ENCODE results near the gene SPATA31C1. TPM values are rescaled to one million over a fixed set of nuclear protein-coding genes. Genes with fewer than 3 reads are reported as not detected.

The SPATA31C1 gene
- total RNA-seq, 3 donors from 2014 or later = not detected

DNA sequence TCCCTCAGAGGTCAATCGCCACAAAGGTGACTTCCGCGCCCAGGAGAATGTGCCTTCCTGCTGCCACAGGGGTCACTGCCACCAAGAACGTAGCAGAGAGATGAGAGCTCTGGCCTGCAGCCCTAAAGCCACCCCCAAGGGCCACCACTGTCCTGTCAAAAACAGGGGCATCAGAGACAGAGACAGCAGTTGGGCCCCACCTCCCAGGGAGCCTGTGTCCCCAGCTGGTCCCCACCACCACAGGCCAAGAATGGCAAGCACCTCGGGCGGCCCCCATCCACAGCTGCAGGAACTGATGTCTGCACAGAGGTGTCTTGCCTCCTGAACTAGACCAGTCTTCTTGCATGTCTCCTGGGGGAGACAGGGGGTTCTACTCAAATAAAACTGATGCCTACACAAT, 29.3 kb upstream of the SPATA31C1 start:
- ATAC-seq (no peak), DNase-seq (no peak)
- intact Hi-C loops (cut with DNase I, micrococcal nuclease) = no loop called here

DNA sequence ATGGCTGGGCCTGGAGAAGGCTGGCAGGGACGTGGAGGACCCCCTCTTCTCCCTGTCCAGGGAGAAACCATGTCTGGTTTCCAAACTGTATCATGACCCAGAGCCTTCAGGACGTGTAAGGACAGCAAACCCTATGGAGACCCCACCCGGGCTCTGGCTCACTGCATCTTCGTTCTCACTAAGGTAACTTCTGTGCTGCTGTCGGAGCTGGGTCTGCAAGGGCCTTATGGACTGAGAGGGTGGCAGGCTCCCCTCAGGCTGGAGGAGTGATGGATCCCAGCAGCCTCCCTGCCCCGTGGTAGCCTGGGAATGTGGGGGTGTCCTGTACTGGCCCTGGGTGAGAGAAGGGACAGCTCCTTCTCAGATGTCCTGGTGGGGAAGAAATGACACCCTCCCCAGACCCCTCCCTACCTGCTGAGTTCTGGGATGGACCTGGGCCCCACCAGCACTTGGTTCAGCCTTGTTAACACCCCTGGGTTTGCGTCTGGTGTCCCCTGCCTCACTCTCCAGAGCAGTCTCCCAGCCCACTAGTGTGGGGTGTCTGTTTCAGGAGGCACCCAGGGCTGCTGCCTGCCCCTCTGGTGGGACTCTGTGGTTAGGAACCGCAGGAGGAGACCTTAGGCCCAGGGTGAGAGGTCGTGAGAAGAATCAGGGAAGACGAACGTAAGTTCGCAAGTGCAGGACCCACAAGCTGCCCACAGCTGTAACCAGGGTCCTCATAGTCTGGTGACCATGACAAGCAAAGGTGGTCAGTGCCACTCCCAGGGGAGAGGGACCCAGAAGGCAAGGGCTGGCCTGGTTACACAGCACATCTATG, 28.5 kb upstream of the SPATA31C1 start:
- no peaks in the 10 kb centered on the region for H3K9me3 ChIP-seq
- TF ChIP-seq, protein P1, sequence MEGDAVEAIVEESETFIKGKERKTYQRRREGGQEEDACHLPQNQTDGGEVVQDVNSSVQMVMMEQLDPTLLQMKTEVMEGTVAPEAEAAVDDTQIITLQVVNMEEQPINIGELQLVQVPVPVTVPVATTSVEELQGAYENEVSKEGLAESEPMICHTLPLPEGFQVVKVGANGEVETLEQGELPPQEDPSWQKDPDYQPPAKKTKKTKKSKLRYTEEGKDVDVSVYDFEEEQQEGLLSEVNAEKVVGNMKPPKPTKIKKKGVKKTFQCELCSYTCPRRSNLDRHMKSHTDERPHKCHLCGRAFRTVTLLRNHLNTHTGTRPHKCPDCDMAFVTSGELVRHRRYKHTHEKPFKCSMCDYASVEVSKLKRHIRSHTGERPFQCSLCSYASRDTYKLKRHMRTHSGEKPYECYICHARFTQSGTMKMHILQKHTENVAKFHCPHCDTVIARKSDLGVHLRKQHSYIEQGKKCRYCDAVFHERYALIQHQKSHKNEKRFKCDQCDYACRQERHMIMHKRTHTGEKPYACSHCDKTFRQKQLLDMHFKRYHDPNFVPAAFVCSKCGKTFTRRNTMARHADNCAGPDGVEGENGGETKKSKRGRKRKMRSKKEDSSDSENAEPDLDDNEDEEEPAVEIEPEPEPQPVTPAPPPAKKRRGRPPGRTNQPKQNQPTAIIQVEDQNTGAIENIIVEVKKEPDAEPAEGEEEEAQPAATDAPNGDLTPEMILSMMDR (IDR thresholded peaks at IDR 0.05) = no peak
- H3K4me1 ChIP-seq (ENCODE audit: low read depth) = no peaks in the 10 kb centered on the region
- H3K4me3 ChIP-seq = no peak overlapping the region
- DNase-seq (no peak), ATAC-seq (no peak)
- H3K36me3 ChIP-seq (ENCODE audit: low read depth) = no peaks in the 10 kb centered on the region
- intact Hi-C loops (cut with DNase I, micrococcal nuclease) = no loop called here

More for the DNA sequence above, 29.3 kb upstream of the SPATA31C1 start:
- TF ChIP-seq, protein P1 (IDR thresholded peaks at IDR 0.05) = no peak
- Histone ChIP-seq H3K9me3 (no peaks in the 10 kb centered on the region), H3K4me1 (ENCODE audit: low read depth) (no peaks in the 10 kb centered on the region), H3K4me3 (no peak overlapping the region), H3K36me3 (ENCODE audit: low read depth) (no peaks in the 10 kb centered on the region)

DNA sequence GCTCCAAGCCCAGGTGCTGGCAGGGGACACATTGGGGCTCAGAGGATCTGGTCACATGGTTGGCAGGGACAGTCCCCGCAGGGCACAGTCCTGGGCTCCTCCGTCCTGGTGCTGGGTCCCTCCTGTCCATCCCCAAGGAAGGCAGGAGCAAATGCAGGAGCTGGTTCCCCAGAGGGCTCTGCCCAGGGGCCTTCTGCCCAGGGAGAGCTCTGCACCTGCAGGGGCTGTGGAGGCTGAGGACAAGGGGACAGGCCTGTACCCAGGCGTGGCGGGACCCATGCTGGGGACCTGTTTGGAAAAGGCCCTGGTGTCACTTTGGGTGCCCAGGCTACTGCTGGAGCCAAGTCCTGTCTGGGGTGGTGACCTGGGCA, 27.9 kb upstream of the SPATA31C1 start:
- Histone ChIP-seq H3K36me3 (ENCODE audit: low read depth) (no peaks in the 10 kb centered on the region), H3K4me1 (ENCODE audit: low read depth) (no peaks in the 10 kb centered on the region), H3K9me3 (no peaks in the 10 kb centered on the region), H3K4me3 (no peak overlapping the region)
- ATAC-seq (no peak), DNase-seq (no peak)
- intact Hi-C loops (cut with DNase I, micrococcal nuclease) = no loop called here
- TF ChIP-seq, protein P1 (IDR thresholded peaks at IDR 0.05) = no peak

DNA sequence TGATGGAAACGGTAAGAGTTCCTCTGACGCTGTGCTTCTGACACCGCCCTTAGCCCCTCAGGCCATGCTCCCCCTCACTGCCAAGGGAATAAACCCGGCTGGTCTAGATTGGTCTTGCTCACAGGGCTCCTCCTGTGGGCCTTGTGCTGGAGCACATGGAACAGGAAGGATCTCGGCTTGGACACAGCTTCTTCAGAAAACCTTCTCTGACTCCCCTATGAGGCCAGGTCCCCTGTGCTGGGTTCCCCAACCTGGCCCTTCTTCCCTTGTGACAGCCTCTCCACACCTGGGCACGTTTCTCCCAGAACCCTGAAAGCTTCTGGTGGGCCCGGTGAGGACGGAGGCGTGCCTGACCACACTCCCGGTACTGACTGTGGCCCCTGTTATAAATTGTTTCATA, 26.9 kb upstream of the SPATA31C1 start:
- Histone ChIP-seq H3K36me3 (ENCODE audit: low read depth) (no peaks in the 10 kb centered on the region), H3K4me1 (ENCODE audit: low read depth) (no peaks in the 10 kb centered on the region), H3K9me3 (no peaks in the 10 kb centered on the region), H3K4me3 (no peak overlapping the region)
- TF ChIP-seq, protein P1 (IDR thresholded peaks at IDR 0.05) = no peak
- no peak for ATAC-seq
- intact Hi-C loops (cut with DNase I, micrococcal nuclease) = no loop called here
- no peak for DNase-seq

DNA sequence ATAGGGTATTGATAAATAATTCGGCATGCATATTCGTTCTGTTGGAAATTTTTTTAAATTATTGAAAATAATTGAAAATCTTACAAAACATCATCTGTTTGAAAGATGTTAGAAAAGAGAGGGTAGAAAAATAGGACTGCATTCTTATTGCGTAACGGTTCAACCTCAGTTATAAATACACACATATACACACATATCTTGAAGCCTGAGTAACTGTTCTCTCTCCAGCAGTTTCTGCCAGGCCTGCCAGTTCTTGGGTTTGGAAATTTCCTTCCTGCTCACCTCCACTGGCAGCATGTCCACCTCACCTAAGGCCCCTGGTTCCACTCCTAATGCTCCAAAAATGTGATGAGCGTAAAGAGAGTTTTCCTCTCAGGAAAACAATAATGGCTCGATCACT, 26.0 kb upstream of the SPATA31C1 start:
- ATAC-seq = no peak
- H3K36me3 ChIP-seq (ENCODE audit: low read depth) = no peaks in the 10 kb centered on the region
- DNase-seq = no peak
- H3K9me3 ChIP-seq = no peaks in the 10 kb centered on the region
- H3K4me3 ChIP-seq = no peak overlapping the region
- H3K4me1 ChIP-seq (ENCODE audit: low read depth) = no peaks in the 10 kb centered on the region
- intact Hi-C loops (cut with DNase I, micrococcal nuclease) = no loop called here
- TF ChIP-seq, protein P1 (IDR thresholded peaks at IDR 0.05) = no peak

Measured in mucosa of descending colon (tissue), 3 donors.